NCI-H2081 (cell line): Measurements from ENCODE around the gene ANKRD65.
"Not testable (repeated sequence)": the region's sequence is repeated elsewhere in the genome, so short reads cannot be mapped to it uniquely, and the experiment has no call there.

Experiments used
- DNase-seq, 2 experiments: peaks; one replicate each; lab custom pipeline; 2025; lab: John Stamatoyannopoulos, UW

The ANKRD65 gene

DNA sequence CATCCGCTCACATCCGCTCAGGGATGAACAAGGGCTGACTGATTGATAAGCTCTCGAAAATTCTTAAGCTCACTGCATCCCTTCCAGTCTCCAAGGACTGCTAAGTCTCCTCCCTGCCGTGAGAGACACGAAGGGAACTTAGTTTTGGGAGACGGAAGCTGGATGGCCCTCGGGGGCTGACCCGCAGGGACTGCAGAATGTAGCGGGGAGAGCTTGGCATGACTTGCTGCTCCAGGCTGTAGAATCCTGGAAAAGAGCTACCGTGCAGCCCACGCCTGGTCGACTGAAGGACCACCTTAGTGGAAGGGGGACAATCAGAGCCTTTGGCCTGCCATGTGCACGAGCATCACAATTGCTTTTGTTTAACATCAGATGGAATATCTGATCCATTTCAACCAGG lies 5.3 kb downstream of the ANKRD65 start:
- DNase-seq = no peak

DNA sequence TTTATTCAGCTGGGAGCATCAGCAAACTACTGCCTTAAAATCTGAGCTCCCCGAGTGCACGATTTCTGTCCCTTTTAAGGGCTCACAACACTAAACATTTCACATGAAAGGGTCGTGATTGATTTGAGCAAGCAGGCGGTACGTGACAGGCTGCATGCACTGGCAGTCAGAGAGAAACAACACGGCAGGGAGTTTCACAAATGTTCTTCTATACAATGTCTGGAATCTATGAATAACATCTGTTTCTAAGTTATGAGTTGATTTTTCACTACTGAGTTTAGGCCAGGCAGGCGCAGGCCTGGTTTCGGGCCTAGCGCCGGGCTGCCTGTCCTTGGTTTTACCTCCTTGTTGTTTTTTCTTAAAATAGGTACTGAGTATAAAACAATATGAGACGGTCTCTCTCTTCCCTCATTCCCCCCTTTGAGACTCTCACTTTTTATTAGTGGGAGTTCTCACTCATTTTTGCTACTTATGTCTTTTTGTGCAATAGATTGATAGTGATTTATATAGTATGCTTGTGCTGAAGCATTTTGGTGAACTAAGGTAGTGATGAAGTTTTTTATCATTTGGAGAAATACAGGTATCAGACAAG lies 8.7 kb downstream of the ANKRD65 start:
- not testable (repeated sequence) for DNase-seq

DNA sequence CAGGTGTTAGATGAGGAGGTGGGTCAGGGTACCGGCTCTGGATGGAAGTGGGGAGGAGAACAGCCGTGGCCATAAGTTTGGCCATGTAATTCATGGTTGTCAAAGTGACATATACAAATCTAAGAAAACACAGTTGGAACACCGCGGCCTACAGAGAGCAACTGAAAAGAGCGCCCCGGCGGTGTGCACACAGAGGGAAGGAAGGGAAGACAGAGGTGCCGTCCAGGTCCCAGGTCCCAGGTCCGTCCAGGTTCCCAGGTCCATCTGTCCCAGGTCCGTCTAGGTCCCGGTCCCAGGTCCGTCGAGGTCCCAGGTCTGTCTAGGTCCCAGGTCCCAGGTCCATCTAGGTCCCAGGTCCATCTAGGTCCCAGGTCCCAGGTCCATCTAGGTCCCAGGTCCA lies 9.4 kb downstream of the ANKRD65 start:
- DNase-seq = no peak

DNA sequence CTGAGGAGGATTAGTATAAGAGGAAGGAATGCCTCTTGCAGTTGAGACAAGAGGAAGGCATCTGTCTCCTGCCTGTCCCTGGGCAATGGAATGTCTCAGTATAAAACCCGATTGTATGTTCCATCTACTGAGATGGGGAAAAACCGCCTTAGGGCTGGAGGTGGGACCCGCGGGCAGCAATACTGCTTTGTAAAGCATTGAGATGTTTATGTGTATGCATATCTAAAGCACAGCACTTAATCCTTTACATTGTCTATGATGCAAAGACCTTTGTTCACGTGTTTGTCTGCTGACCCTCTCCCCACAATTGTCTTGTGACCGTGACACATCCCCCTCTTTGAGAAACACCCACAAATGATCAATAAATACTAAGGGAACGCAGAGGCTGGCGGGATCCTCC lies 10.8 kb downstream of the ANKRD65 start:
- DNase-seq = not testable (repeated sequence)

DNA sequence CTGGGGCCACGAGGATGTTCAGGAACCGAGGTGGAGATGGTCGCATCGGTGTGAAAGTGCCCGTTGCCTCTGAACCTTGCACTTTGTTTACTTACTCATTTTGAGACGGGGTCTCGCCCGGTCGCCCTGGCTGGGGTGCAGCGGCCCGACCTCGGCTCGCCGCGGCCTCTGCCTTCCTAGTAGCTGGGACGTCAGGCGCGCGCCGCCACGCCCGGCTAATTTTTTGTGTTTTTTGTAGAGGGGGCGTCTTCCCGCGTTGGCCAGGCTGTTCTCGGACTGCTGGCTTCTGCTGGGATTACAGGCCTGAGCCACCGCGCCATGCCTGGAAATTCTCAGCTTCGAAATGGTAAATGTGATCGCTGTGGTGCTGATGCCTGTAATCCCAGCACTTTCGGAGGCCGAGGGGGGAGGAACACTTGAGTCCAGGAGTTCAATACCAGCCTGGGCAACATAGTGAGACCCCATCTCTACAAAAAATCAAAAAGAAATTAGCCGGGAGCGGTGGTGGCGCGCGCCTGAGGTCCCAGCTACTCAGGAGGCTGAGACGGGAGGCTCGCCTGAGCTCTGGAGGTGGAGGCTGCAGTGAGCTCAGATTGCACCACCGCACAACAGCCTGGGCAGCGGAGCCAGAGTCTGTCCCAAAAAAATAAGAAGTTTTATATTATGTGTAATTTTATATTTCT lies 13.3 kb downstream of the ANKRD65 start:
- no peak for DNase-seq

DNA sequence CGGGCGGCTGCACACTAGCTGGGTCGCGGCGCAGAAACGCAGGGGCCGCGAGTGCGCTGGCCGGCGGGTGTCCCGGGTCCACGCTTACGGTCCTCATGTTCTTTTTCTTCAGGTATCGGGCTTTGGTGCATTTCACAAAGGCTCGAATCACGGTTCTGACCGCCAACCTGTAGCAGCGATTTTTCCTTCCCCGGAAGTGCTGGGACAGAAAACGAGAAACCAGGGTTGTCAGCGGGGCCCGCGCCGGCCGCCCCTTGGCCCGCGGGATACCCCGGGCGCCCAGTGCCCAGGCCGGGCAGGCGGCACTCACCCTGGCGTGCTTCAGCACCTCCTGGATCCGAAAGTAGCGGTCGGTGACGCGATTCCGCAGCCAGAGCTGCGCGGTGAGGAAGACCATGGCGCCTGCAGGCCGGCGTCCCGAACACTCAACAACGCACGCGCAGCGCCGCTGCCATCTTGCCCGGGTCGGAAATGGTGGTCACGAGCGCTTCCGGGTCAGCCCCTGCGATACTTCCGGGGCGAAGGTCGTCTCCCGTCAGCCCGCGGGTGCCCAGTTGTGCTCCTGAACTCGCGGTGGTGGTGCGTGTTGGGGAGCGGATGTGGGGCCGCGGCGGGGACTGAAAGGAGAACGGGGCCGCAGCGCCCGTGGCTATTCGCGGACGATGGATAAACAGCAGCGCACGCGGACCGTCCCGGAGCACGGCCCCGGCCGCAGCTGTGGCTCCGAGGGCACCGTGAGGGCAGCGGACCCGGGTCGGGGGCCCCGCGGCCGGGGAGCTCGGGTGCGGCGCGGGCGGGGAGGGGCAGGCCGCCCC lies 14.0 kb downstream of the ANKRD65 start, which contains the start of gene MRPL20:
TSS of gene MRPL20 (minus strand) at position 473 of the 815 bp plus-strand sequence. CDS start at position 397, 76 bp downstream.
- peak; percentile 88 to 92 for DNase-seq

DNA sequence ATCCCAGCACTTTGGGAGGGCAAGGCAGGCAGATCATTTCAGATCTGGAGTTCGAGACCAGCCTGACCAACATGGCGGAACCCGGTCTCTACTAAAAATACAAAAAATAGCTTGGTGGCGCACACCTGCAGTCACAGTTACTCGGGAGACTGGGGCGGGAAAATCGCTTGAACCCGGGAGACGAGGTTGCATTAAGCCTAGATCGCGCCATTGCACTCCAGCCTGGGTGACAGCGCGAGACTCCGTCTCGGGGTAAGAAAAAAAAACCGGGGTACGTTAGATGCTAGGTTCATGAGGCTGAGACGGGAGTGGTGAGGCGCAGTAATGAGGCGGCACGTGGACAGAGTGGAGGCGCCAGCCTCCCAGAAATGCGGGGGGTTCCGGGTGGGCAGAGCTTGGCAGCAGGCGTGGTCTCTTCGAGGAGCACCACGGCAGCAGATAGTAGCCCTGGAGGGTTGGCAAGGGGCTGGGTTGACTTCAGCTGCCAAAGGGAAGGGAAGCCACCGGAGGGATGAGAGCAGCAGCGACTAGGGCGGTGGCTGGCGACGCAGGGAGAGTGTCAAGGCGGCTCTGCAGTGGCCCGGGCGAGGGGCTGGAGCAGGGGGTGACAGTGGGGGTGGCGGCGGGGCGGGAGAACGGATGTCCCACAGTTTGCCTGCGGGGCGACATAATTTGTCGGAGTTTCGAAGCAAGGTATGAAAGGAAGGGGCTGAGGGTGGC lies 14.8 kb downstream of the ANKRD65 start:
- peak in 1 of 2 experiments; percentile 22 for DNase-seq

DNA sequence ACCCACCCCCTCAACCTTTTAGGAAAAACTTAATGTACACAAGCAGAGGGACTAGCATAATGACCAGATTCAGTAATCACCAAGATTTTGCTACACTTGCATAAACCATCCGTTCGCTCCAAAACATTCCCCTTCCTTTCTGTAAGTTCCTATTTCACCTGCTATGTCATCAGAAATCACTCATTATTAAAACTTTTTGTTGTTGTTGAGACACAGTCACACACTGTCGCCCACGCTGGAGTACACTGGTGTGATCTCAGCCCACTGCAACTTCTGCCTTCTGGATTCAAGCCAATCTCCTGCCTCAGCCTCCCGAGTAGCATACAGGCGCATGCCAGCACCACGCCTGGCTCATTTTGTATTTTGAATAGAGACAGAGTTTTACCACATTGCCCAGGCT lies 17.4 kb downstream of the ANKRD65 start:
- DNase-seq = no peak

DNA sequence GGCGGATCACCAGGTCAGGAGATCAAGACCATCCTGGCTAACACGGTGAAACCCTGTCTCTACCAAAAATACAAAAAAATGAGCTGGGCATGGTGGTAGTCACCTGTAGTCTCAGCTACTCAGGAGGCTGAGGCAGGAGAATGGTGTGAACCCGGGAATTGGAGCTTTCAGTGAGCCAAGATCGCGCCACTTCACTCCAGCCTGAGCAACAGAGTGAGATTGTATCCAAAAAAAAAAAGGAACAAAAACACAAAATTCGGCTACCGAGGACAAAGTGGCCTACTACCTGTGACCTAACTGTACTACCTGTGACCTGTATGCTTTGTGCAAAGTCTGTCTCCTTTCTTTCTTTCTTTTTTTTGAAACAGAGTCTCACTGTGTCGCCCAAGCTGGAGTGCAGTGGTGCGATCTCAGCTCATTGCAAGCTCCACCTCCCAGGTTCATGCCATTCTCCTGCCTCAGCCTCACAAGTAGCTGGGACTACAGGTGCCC lies 18.1 kb downstream of the ANKRD65 start:
- DNase-seq = not testable (repeated sequence)

DNA sequence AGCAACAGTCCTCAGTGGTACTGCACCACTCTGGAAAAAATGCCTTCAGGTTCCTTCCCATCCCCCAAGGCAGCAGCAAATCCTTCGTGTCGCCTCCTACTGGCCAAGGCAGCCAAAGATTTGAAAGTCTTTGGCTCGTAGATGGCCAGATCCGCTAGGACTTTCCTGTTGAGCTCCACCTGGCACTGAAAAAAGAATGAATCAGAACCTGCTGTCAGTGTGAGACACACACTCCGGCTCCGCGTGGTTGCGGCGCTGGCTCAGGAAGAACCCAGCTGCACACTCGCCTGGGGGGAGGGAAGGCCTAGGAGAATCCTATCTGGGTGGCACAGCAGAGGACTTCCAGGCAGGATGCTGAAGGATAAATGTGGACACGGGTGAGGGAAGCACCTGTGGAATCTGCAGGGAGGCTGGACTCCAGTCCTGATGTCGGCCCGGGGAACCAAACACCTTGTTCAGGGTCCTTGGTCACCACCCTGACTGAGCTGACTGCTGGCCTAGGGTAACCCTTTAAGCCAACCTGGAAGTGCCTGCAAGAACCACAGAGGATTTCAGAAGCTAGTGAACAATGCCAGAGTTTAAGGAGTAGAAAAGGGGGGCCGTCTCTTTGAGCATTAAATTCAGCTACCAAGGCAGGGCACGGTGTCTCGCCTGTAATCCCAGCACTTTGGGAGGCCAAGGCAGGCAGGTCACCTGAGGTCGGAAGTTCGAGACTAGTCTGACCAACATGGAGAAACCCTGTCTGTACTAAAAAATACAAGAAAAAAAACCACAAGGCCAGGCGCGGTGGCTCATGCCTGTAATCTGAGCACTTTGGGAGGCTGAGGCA lies 18.8 kb downstream of the ANKRD65 start:
- DNase-seq = peak in 1 of 2 experiments; percentile 24

DNA sequence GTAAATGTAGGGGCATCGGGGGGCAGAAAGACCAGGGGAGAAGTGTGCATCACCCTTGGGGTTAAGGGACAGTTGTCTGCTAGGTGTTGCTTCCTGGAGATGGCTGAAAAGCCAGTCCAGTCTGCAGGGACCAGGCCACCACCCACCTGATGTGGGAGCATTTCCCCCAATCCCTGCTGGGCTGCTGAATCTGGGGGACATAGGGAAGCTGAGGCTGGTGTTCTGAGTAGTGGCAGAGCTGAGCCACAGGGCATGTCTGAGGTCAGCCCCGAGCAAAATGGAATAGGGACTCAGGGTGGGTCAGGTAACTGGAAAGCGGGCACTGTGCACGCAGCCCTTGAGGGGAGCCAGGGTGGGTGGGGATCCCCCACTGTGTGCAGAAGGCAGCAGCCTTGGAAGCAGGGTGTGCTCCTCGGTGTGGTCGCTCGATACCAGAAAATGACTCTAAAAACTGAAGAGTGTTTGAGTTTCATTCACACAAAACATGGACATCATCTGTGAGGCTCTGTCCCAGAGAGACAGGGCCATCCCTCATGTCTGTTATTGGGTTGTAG lies 19.5 kb downstream of the ANKRD65 start:
- no peak for DNase-seq

DNA sequence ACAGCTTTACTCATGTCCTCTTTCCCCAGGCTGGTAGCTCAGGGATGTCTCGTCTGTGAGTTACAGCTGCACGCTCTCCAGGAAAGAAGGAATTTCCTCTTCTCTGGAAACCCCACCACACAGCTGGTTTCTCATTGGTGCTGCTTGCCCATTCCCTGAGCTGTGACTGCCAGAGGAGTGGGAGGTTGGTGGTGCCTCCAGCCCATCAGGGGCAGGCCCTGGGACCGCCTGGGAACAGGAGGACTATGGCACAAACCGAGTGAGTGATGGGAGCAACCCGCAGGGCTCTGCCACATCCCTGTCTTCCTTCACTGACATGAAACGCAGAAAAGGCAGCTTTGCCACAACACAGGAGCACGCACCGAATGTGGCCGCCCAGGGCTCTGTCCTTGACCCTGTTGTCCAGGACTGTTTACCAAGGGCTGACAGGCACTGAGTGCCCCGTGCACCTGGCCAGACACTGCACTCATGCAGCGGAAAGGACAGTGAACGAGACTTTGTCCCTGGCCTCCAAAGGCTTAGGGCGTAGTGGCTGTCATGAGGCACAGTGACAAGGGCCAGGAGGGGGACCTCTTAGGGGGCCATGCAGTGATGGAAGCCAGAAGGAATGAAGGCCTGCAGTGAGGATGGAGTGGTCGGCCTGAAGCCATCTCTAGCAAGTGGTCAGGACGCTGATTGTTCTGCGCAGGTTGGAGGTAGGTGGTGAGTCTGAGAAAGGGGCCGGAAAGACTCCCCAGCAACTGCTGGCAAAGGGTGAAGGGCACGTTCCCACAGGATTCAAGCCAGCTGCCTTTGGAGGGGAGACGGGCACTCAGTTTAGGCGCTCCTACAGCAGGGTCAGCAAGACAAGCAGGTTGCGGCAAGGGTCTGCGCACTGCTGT lies 20.3 kb downstream of the ANKRD65 start:
- DNase-seq = no peak

DNA sequence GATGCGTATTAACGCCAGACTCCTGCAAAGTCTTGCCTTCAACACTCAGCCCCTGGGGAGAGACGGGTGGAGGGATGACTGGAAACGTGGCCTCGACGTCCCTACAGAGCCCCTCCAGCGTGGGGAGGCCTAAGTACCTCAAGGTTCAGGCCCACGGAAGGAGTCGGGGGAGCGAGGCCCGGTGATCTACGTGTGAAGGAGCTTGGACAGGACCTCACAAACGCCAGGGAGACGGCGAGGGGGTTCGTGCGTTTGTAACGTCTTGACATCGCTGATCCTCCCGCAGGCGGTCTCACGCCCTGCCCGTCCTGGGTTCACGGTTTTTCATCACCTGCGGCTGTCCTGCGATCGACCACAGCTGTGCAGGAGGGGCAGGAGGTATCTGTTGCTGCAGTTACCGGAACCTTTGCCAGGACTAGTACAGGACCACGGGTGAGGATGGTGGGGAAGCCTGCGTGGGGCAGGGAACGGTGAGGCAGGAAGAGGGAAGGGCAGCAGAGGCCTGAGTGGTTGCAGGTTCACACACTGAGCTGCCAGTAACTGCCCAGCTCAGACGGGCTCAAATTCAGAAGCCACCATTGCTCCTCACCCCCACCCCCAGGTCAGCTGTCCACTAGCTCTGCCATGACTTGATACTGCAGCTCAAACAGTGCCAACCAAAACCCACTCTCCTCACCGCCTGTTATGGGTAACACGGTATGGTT lies 21.1 kb downstream of the ANKRD65 start:
- DNase-seq = no peak

DNA sequence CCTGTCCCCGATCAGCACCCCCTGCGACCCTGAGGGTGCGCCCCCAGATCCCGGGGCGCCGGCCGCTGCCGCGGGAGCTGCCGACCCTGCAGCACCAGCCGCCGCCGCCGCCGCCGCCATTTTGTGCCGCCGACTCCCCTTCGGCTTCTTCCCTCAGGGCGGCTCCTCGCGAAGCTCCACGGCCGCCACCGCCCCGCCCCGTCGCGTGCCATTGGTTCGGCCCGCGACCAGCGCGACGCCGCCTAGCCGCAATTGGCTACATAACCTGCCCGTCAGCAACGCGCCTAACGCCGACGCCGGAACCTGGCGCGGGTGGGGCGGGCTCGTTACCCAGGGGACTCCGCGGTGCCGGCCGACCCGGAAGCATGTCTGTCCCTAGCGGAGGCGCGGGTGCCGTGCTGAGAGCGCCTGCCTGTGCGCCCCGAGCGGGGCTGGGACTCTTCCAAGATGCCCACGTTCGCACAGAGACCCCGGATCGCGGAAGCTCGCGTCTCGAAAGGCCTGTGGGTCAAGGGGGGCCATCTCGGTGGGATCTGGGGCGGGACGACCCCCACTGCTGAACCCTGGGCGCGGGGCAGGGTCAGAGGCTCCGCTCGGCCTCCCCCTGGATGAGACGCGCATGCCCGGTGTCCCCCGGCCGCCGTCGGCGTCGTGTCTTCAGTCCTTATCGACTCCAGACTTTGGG lies 21.7 kb downstream of the ANKRD65 start, which contains the start of gene CCNL2:
TSS of gene CCNL2 (minus strand) at position 149 of the 685 bp plus-strand sequence. CDS start at position 120, 29 bp downstream.
- peak; percentile 97 for DNase-seq

DNA sequence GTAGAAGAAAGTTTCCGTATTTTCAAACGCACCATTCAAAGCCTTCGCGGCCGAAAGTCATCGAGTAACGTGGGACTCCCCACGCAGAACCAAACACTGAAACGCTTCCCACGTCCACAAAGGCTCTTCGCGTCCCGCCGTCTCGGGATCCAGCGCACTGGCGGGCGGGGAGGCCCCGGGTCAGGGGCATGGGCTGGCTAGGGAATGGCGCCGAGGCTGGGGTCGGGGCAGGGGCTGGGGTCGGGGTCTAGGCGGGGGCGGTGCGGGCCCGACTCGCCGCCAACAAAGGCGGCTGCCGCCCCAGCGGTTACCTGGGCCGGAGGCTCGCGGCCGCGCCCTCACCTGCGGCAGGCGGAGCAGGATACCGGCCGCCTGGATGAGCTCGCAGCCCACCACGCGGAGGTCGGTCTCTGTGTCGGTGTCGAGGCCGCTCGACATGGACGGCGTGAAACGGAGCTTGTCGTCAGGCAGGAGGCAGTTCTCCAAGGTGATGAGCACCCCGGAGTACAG lies 22.3 kb downstream of the ANKRD65 start:
- DNase-seq = no peak

DNA sequence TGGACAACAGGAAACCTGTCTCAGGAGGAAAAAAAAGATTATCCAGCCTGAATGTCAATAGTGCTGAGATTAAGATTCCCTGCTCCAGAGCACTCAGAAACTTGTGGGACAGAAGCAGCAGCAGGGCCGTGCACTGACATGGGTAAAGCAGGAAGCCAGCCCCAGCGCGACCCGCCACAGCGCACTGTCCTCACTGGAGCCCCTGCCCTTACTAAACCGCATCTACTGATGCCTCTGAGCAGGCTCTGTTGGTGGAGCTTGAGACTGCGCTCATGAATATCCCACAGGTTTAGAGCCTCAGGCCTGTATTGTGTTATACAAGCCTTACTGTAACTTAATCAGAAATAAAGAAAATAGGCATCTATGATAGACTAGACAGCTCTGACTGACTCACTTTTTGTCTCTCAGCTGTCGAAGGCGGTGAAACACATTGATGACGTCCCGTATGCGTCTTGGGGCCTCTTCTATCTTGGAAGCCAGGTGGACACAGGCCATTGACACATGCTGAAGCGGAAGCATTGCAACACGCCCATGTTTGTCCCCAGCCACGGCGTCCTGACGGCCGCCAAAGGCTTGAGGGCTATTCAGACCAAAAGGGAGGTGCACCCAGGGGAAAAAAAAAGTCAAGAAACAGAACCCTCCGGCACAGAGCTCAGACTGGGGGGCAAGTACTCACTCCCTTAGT lies 23.1 kb downstream of the ANKRD65 start:
- DNase-seq = no peak

DNA sequence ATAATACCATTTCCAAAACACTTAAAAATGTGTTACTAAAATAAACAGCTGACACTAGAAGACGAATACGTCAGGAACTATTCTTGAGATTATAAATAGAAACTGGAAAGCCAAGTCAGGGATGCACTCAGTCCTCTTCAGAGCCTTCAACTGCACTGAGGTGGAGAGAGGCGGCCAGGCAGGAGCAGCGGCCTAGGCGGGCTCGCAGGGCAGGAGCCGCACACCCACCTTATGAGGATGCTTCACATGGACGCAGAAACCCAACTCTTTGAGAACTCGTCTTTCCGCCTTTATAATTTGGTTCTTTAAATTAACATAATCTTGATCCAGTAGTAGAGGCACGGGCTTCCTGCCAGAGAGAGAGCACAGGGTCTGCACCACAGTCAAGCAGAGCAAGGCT lies 25.9 kb downstream of the ANKRD65 start:
- DNase-seq = no peak

DNA sequence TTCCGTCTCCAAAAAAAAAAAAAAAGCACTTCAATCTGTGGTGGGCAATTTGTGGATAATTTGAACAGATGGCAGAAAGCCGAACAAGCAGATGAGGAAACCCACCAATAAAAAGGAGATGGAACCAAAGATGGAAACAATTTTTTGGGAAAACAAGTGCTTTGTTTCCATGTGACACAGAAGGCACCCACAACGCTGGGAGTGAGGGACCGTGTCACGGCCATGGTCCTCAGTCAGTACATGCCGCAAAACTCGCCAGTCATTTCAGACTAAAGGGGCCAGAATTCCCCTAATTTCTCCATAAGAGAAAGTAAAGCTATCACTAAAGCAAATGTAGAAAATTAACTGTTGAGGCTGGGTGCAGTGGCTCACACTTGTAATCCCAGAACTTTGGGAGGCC lies 27.0 kb downstream of the ANKRD65 start:
- DNase-seq = no peak
